ENCODE data around the gene TPRG1.

DNA sequence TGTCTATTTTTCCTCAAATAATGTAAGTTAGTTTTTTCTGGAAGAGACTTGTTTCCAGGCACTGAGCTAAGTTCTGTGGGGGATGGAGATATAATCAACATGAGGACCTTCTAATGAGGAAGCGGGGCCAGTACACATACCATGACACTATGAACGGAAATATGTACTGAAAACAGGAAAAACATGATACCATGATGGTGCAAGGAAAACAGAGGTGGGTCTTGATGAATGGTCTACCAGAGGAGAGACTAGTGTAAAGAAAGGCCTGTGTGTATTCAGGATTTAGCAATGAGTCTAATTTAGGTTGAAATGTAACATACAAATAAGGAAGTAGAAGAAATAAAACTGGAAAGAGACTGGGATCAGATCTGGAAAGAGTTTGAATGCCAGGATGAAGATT is 38.9 kb upstream of the TPRG1 start:
- TF ChIP-seq, protein P1, sequence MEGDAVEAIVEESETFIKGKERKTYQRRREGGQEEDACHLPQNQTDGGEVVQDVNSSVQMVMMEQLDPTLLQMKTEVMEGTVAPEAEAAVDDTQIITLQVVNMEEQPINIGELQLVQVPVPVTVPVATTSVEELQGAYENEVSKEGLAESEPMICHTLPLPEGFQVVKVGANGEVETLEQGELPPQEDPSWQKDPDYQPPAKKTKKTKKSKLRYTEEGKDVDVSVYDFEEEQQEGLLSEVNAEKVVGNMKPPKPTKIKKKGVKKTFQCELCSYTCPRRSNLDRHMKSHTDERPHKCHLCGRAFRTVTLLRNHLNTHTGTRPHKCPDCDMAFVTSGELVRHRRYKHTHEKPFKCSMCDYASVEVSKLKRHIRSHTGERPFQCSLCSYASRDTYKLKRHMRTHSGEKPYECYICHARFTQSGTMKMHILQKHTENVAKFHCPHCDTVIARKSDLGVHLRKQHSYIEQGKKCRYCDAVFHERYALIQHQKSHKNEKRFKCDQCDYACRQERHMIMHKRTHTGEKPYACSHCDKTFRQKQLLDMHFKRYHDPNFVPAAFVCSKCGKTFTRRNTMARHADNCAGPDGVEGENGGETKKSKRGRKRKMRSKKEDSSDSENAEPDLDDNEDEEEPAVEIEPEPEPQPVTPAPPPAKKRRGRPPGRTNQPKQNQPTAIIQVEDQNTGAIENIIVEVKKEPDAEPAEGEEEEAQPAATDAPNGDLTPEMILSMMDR (IDR thresholded peaks at IDR 0.05; ENCODE audit: low read depth, low read length, missing input control), result no peak
- TF ChIP-seq, protein P2, sequence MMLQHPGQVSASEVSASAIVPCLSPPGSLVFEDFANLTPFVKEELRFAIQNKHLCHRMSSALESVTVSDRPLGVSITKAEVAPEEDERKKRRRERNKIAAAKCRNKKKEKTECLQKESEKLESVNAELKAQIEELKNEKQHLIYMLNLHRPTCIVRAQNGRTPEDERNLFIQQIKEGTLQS (IDR thresholded peaks at IDR 0.05), result no peak
- TF ChIP-seq TAF1 (conservative IDR thresholded peaks at IDR 0.05) (no peak), YY1 (IDR thresholded peaks at IDR 0.05) (no peak), RXRA (IDR thresholded peaks at IDR 0.05) (no peak), RAD21 (IDR thresholded peaks at IDR 0.05) (no peak), HNF4G (IDR thresholded peaks at IDR 0.05) (no peak), GABPA (IDR thresholded peaks at IDR 0.05 in 1 of 2, conservative IDR thresholded peaks at IDR 0.05 in 1 of 2) (no peak), JUND (IDR thresholded peaks at IDR 0.05) (no peak)
- TF ChIP-seq, protein P3, sequence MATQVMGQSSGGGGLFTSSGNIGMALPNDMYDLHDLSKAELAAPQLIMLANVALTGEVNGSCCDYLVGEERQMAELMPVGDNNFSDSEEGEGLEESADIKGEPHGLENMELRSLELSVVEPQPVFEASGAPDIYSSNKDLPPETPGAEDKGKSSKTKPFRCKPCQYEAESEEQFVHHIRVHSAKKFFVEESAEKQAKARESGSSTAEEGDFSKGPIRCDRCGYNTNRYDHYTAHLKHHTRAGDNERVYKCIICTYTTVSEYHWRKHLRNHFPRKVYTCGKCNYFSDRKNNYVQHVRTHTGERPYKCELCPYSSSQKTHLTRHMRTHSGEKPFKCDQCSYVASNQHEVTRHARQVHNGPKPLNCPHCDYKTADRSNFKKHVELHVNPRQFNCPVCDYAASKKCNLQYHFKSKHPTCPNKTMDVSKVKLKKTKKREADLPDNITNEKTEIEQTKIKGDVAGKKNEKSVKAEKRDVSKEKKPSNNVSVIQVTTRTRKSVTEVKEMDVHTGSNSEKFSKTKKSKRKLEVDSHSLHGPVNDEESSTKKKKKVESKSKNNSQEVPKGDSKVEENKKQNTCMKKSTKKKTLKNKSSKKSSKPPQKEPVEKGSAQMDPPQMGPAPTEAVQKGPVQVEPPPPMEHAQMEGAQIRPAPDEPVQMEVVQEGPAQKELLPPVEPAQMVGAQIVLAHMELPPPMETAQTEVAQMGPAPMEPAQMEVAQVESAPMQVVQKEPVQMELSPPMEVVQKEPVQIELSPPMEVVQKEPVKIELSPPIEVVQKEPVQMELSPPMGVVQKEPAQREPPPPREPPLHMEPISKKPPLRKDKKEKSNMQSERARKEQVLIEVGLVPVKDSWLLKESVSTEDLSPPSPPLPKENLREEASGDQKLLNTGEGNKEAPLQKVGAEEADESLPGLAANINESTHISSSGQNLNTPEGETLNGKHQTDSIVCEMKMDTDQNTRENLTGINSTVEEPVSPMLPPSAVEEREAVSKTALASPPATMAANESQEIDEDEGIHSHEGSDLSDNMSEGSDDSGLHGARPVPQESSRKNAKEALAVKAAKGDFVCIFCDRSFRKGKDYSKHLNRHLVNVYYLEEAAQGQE (IDR thresholded peaks at IDR 0.05), result no peak
- TF ChIP-seq, protein P4, sequence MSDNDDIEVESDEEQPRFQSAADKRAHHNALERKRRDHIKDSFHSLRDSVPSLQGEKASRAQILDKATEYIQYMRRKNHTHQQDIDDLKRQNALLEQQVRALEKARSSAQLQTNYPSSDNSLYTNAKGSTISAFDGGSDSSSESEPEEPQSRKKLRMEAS (IDR thresholded peaks at IDR 0.05), result no peak
- TF ChIP-seq, protein P5, sequence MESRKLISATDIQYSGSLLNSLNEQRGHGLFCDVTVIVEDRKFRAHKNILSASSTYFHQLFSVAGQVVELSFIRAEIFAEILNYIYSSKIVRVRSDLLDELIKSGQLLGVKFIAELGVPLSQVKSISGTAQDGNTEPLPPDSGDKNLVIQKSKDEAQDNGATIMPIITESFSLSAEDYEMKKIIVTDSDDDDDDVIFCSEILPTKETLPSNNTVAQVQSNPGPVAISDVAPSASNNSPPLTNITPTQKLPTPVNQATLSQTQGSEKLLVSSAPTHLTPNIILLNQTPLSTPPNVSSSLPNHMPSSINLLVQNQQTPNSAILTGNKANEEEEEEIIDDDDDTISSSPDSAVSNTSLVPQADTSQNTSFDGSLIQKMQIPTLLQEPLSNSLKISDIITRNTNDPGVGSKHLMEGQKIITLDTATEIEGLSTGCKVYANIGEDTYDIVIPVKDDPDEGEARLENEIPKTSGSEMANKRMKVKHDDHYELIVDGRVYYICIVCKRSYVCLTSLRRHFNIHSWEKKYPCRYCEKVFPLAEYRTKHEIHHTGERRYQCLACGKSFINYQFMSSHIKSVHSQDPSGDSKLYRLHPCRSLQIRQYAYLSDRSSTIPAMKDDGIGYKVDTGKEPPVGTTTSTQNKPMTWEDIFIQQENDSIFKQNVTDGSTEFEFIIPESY (IDR thresholded peaks at IDR 0.05), result no peak

Measured in liver (tissue), 3 donors.